GM12878 (cell line): ENCODE data around the gene HK2. TPM values are rescaled to one million over a fixed set of nuclear protein-coding genes. Genes with fewer than 3 reads are reported as not detected.

Experiments used
- ATAC-seq: fragments of 200-7000 bp; cut with Tn5 transposase; 3 replicates; pipeline ENCODE4 v1.9.1; 2020; ENCODE audit warnings: mild to moderate bottlenecking, moderate library complexity
- BruUV-seq: library from RNA; stranded (reverse); fragments of 400-500 nt; replicated peaks from 2 replicates; lab custom pipeline; 2021; lab: Mats Ljungman, UMichigan
- CTCF ChIA-PET: fragments of 300-600 bp; sonication (Branson Sonifier 250); formaldehyde crosslinking; extraction: SDS; loops from one replicate; lab custom pipeline; 2021; ENCODE audit warnings: inconsistent platforms; lab: Yijun Ruan, JAX
- POLR2A ChIA-PET: fragments of 350-600 bp; formaldehyde crosslinking; extraction: SDS; loops from one replicate; lab custom pipeline; 2021; ENCODE audit warnings: inconsistent platforms; lab: Charles Lee
- RAD21 ChIA-PET: fragments of 300-600 bp; sonication (Branson Sonifier 250); formaldehyde crosslinking; loops from one replicate; lab custom pipeline; 2023; ENCODE audit warnings: antibody characterized with exemption; ENCODE audit not compliant: unreplicated experiment; lab: Charles Lee
- SMC1A ChIA-PET: fragments of 300-600 bp; sonication (Branson Sonifier 250); formaldehyde crosslinking; loops from one replicate; lab custom pipeline; 2023; ENCODE audit not compliant: unreplicated experiment, uncharacterized antibody; lab: Charles Lee
- DNase-seq: peaks from one replicate; pipeline ENCODE4 v3.0.0-alpha.2; 2011; ENCODE audit warnings: low read depth, low spot score
- FAIRE-seq: peaks from 3 replicates; lab custom pipeline; 2011; peaks lifted over from hg19 to GRCh38; lab: Jason Lieb, UNC
- H2AFZ ChIP-seq: 2 replicates; pipeline ENCODE4 v1.6.0; 2011; ENCODE audit warnings: low read depth, low read length, control low read depth; ENCODE audit not compliant: control insufficient read depth
- H3K27ac ChIP-seq: 2 replicates; pipeline ENCODE4 v1.5.1; 2011; ENCODE audit warnings: control low read depth; ENCODE audit not compliant: control insufficient read depth, insufficient read depth
- H3K27me3 ChIP-seq, 2 experiments: replicated peaks in 1 of 2; 2 replicates each; pipeline versions ENCODE4 v1.6.0 to v1.6.1; 2011; ENCODE audit warnings: low read length in 1 of 2; ENCODE audit not compliant: control insufficient read depth in 2 of 2, insufficient read depth in 2 of 2
- H3K36me3 ChIP-seq, 2 experiments: 2 replicates each; pipeline ENCODE4 v1.5.1; 2011; ENCODE audit warnings: low read length in 1 of 2; ENCODE audit not compliant: control insufficient read depth in 2 of 2, insufficient read depth in 2 of 2
- H3K4me1 ChIP-seq: 2 replicates; pipeline ENCODE4 v1.6.1; 2011; ENCODE audit warnings: mild to moderate bottlenecking, low read length, moderate library complexity, mixed read lengths; ENCODE audit not compliant: control insufficient read depth, insufficient read depth
- H3K4me2 ChIP-seq: 2 replicates; pipeline ENCODE4 v1.6.0; 2011; ENCODE audit warnings: control low read depth; ENCODE audit not compliant: control insufficient read depth, insufficient read depth
- H3K4me3 ChIP-seq: fragments of 200-600 bp; sonication (generic); 2 replicates; pipeline ENCODE4 v1.5.1; 2016
- H3K79me2 ChIP-seq: 2 replicates; pipeline ENCODE4 v1.6.0; 2011; ENCODE audit warnings: low read length; ENCODE audit not compliant: control insufficient read depth, insufficient read depth
- H3K9ac ChIP-seq: 2 replicates; pipeline ENCODE4 v1.8.0; 2011; ENCODE audit warnings: low read length, control low read depth, mixed read lengths; ENCODE audit not compliant: control insufficient read depth, insufficient read depth
- H3K9me3 ChIP-seq: replicated peaks from 3 replicates; pipeline ENCODE4 v1.5.1; 2011; ENCODE audit warnings: mild to moderate bottlenecking, low read length; ENCODE audit not compliant: control insufficient read depth, insufficient read depth
- H4K20me1 ChIP-seq: 2 replicates; pipeline ENCODE4 v1.6.0; 2011; ENCODE audit not compliant: control insufficient read depth, insufficient read depth
- ATF7 ChIP-seq: fragments of 450-650 bp; IDR thresholded peaks from 2 replicates; pipeline ENCODE4 v1.6.1; 2016; ENCODE audit warnings: low read depth, mild to moderate bottlenecking
- BRCA1 ChIP-seq: IDR thresholded peaks from 2 replicates; pipeline ENCODE4 v1.6.1; 2011; ENCODE audit warnings: low read depth, low read length, improper control_type of control experiment
- GATAD2B ChIP-seq: fragments of 450-650 bp; conservative IDR thresholded peaks from 2 replicates; pipeline ENCODE4 v1.6.1; 2017; ENCODE audit warnings: low read depth, mild to moderate bottlenecking, moderate library complexity
- IKZF1 ChIP-seq: fragments of 450-650 bp; conservative IDR thresholded peaks from 2 replicates; pipeline ENCODE4 v1.6.1; 2017; ENCODE audit warnings: antibody characterized with exemption, mild to moderate bottlenecking
- IKZF2 ChIP-seq, 2 experiments: fragments of 450-650 bp; IDR thresholded peaks; 2 replicates each; pipeline ENCODE4 v1.6.1; 2017; ENCODE audit warnings: mild to moderate bottlenecking in 2 of 2, moderate library complexity in 2 of 2
- MXI1 ChIP-seq: fragments of 150-350 bp; IDR thresholded peaks from 2 replicates; pipeline ENCODE4 v1.6.1; 2011; ENCODE audit warnings: low read depth, mild to moderate bottlenecking, inconsistent platforms, low read length, improper control_type of control experiment
- NBN ChIP-seq: fragments of 450-650 bp; IDR thresholded peaks from 2 replicates; pipeline ENCODE4 v1.6.1; 2016
- NFIC ChIP-seq: IDR thresholded peaks from 2 replicates; pipeline ENCODE4 v1.6.1; 2012; ENCODE audit warnings: low read depth, mild to moderate bottlenecking, inconsistent platforms, low read length, moderate library complexity
- NFYB ChIP-seq: IDR thresholded peaks from 2 replicates; pipeline ENCODE4 v1.6.1; 2011; ENCODE audit warnings: low read depth, mild to moderate bottlenecking, low read length, improper control_type of control experiment, moderate library complexity; ENCODE audit not compliant: insufficient read depth
- NRF1 ChIP-seq: conservative IDR thresholded peaks from 2 replicates; pipeline ENCODE4 v1.6.1; 2011; ENCODE audit warnings: mild to moderate bottlenecking, low read depth, low read length, improper control_type of control experiment
- POLR2A ChIP-seq: IDR thresholded peaks from 2 replicates; pipeline ENCODE4 v1.6.1; 2011; ENCODE audit warnings: low read depth, mild to moderate bottlenecking, low read length
- POU2F2 ChIP-seq: IDR thresholded peaks from 3 replicates; pipeline ENCODE4 v1.6.1; 2011; ENCODE audit warnings: low read depth, mild to moderate bottlenecking, low read length, borderline replicate concordance
- SPI1 ChIP-seq: IDR thresholded peaks from 2 replicates; pipeline ENCODE4 v1.6.1; 2011; ENCODE audit warnings: low read depth, mild to moderate bottlenecking, low read length, moderate library complexity, borderline replicate concordance; ENCODE audit not compliant: insufficient read depth
- SRF ChIP-seq, 2 experiments: IDR thresholded peaks; 2 replicates each; pipeline ENCODE4 v1.6.1; 2011; ENCODE audit warnings: low read depth in 2 of 2, low read length in 2 of 2, mild to moderate bottlenecking in 1 of 2, moderate library complexity in 1 of 2
- TCF12 ChIP-seq: IDR thresholded peaks from 2 replicates; pipeline ENCODE4 v1.6.1; 2011; ENCODE audit warnings: low read depth, mild to moderate bottlenecking, low read length
- WGBS: methylation state at CpG from one replicate; pipeline ENCODE4 v1.1.6; 2016; ENCODE audit warnings: low lambda C conversion rate; ENCODE audit not compliant: insufficient replicate concordance, insufficient coverage; ENCODE audit errors: missing lambda C conversion rate; 5-methylcytosine and 5-hydroxymethylcytosine counted together
- in situ Hi-C: fragments of 300-500 bp; cut with MboI; formaldehyde crosslinking; loops from 9 replicates; pipeline ENCODE4 v1.14.3; 2018; ENCODE audit warnings: mixed read lengths
- intact Hi-C: fragments of 100-400 bp; cut with micrococcal nuclease; formaldehyde crosslinking; loops from one replicate; pipeline ENCODE4 v1.14.2; 2022; ENCODE audit not compliant: unreplicated experiment
- polyA plus RNA-seq, 11 experiments: library from polyadenylated mRNA; depleted of rRNA in 4 of 11; unstranded in 6 of 11; stranded (reverse) in 5 of 11; fragments of >200 nt; fragmentation: Nextera tagmentation in 4 of 11; fragmentation: Illumina TruSeq in 1 of 11; extraction: Ambion mirVana in 4 of 11; extraction: Trizol in 1 of 11; gene quantifications; 1 replicate in 1 of 11; 2 replicates in 10 of 11; pipeline versions ENCODE4 v1.2.1 to v1.2.3, GENCODE V29; 2011 to 2016; ENCODE audit warnings: inconsistent platforms in 2 of 11, missing spikeins in 2 of 11, low read depth in 1 of 11
- total RNA-seq, 4 experiments: library from RNA; depleted of rRNA in 3 of 4; stranded (reverse); fragments of >200 nt in 3 of 4; fragmentation: Illumina TruSeq in 1 of 4; extraction: Trizol in 1 of 4; gene quantifications; 2 replicates each; pipeline versions ENCODE4 v1.2.1 to v1.2.3, GENCODE V29; 2013 to 2021
- TF ChIP-seq, protein P1 (sequence below): IDR thresholded peaks from 2 replicates; pipeline ENCODE4 v1.6.1; 2012; ENCODE audit warnings: improper control_type of control experiment, low read depth, low read length; ENCODE audit not compliant: insufficient replicate concordance
- TF ChIP-seq, protein P2 (sequence below): fragments of 150-350 bp; IDR thresholded peaks from 2 replicates; pipeline ENCODE4 v1.6.1; 2014; ENCODE audit warnings: mild to moderate bottlenecking, low read depth, low read length

Gene HK2
- total and polyA plus RNA-seq, 10 of the 15 experiments (the other 5 are each of a cell fraction or from before 2014, with no cell fraction given): 5.0 to 73.1 (median 20.2) TPM

DNA sequence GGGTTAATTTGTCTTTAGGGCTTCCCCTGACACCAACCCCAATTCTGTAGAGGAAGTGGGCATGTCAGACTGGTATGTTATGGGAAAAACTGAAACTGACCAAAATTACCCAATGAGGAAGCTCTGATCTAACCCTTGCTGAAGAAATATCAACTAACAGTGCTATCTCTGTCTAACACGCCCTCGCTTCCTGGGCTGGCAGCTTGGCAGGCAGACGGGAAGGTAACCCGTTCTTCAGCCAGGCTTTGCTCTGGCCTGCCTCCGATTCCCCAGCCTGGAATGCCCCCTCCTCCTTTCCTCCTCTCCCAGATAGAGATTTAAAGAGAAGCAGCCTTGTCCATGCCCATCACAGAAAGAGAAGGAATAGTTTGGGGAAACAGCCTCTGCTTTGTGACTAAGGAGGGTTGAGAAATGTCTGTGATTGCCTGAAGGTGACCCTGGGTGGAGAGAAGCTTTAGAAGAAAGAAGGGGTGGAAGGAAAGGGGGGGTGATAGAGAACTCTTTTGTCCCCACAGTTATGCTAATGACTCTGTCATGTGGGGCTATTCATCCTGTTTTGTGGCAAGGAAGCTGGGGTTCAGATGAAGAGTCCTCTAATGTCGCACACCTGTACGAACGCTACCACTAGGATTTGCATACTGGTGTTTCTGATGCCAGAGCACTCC lies 15.4 kb downstream of the HK2 start:
- in situ Hi-C loops: no loop called here
- ChIA-PET CTCF (interaction anchor here (0.8 to 8.2 kb wide), 8 partner anchors 13 to 161 kb away, joined by 3 to 87 read pairs (median 4); partner anchors contain the start of gene HK2), RAD21 (interaction anchor here (1.0 to 4.6 kb wide), 4 partner anchors 9 to 34 kb away, joined by 3 to 49 read pairs (median 4); partner anchors contain the start of gene HK2), POLR2A (interaction anchor here (0.9 to 2.2 kb wide), 4 partner anchors 12 to 112 kb away, joined by 3 to 9 read pairs (median 4); partner anchors contain the start of gene HK2), SMC1A (interaction anchor here (0.9 to 5.4 kb wide), 12 partner anchors 8 to 263 kb away, joined by 3 to 68 read pairs (median 4); partner anchors contain the start of gene HK2)
- Histone ChIP-seq H3K4me3 (peak overlapping the region; percentile 59; the same call in 1 of the 2 replicates), H3K27ac (peak overlapping the region; percentile 80), H3K4me1 (peaks cover 55% of the 10 kb centered on the region), H3K79me2 (peaks cover 94% of the 10 kb centered on the region), H4K20me1 (peaks cover 3% of the 10 kb centered on the region; the same call in 1 of the 2 replicates), H2AFZ (peak overlapping the region; percentile 46), H3K9me3 (no peaks in the 10 kb centered on the region), H3K36me3 (peaks cover 5 to 15% of the 10 kb centered on the region in 2 experiments), H3K4me2 (peak overlapping the region; percentile 98), H3K27me3 (no peaks in the 10 kb centered on the region), H3K9ac (peak overlapping the region; percentile 44; the same call in 1 of the 2 replicates)
- WGBS: 1% methylated on average over 8 of the region's 8 CpGs
- DNase-seq: peak; percentile 62
- ATAC-seq: peak; percentile 88
- intact Hi-C loops: loop anchor here (2.0 kb wide), 1 partner anchor 15 kb away; the partner anchor contains the start of gene HK2
- FAIRE-seq: peak; percentile 92
- no TSS peak for BruUV-seq
- TF ChIP-seq, protein P1, sequence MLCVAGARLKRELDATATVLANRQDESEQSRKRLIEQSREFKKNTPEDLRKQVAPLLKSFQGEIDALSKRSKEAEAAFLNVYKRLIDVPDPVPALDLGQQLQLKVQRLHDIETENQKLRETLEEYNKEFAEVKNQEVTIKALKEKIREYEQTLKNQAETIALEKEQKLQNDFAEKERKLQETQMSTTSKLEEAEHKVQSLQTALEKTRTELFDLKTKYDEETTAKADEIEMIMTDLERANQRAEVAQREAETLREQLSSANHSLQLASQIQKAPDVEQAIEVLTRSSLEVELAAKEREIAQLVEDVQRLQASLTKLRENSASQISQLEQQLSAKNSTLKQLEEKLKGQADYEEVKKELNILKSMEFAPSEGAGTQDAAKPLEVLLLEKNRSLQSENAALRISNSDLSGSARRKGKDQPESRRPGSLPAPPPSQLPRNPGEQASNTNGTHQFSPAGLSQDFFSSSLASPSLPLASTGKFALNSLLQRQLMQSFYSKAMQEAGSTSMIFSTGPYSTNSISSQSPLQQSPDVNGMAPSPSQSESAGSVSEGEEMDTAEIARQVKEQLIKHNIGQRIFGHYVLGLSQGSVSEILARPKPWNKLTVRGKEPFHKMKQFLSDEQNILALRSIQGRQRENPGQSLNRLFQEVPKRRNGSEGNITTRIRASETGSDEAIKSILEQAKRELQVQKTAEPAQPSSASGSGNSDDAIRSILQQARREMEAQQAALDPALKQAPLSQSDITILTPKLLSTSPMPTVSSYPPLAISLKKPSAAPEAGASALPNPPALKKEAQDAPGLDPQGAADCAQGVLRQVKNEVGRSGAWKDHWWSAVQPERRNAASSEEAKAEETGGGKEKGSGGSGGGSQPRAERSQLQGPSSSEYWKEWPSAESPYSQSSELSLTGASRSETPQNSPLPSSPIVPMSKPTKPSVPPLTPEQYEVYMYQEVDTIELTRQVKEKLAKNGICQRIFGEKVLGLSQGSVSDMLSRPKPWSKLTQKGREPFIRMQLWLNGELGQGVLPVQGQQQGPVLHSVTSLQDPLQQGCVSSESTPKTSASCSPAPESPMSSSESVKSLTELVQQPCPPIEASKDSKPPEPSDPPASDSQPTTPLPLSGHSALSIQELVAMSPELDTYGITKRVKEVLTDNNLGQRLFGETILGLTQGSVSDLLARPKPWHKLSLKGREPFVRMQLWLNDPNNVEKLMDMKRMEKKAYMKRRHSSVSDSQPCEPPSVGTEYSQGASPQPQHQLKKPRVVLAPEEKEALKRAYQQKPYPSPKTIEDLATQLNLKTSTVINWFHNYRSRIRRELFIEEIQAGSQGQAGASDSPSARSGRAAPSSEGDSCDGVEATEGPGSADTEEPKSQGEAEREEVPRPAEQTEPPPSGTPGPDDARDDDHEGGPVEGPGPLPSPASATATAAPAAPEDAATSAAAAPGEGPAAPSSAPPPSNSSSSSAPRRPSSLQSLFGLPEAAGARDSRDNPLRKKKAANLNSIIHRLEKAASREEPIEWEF: no peak
- TF ChIP-seq NRF1 (no peak), BRCA1 (no peak), ATF7 (0 out of 2 replicates have a peak, but pooled peaks have one; percentile 9), IKZF1 (0 out of 2 replicates have a peak, but pooled peaks have one; percentile 55), TCF12 (0 out of 2 replicates have a peak, but pooled peaks have one; percentile 9), NFIC (peak; percentile 26; the same call in 1 of the 2 replicates), SRF (IDR thresholded peaks at IDR 0.05; ENCODE audit: low read depth in 2 of 2, low read length in 2 of 2) (no peak), POLR2A (peak; percentile 51; the same call in 1 of the 2 replicates), IKZF2 (IDR thresholded peaks at IDR 0.05) (peak in 1 of 2 experiments; percentile 49; a peak in 2 of 4 replicates), MXI1 (0 out of 2 replicates have a peak, but pooled peaks have one; percentile 29), POU2F2 (peak; percentile 91; the same call in 2 of the 3 replicates), NFYB (peak; percentile 79), GATAD2B (0 out of 2 replicates have a peak, but pooled peaks have one; percentile 20), SPI1 (peak; percentile 71), NBN (0 out of 2 replicates have a peak, but pooled peaks have one; percentile 25)
- TF ChIP-seq, protein P2, sequence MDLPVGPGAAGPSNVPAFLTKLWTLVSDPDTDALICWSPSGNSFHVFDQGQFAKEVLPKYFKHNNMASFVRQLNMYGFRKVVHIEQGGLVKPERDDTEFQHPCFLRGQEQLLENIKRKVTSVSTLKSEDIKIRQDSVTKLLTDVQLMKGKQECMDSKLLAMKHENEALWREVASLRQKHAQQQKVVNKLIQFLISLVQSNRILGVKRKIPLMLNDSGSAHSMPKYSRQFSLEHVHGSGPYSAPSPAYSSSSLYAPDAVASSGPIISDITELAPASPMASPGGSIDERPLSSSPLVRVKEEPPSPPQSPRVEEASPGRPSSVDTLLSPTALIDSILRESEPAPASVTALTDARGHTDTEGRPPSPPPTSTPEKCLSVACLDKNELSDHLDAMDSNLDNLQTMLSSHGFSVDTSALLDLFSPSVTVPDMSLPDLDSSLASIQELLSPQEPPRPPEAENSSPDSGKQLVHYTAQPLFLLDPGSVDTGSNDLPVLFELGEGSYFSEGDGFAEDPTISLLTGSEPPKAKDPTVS: no peak
